Retinal pigment epithelial cell (primary cell): ENCODE measurements around the gene C16orf95.

Experiments used
- DNase-seq: peaks from one replicate; pipeline ENCODE4 v3.0.0-alpha.2; 2010; ENCODE audit warnings: low read depth
- H3K4me3 ChIP-seq: 2 replicates; pipeline ENCODE4 v1.5.1; 2011; ENCODE audit warnings: mild to moderate bottlenecking, low read length, control low read depth, moderate library complexity
- CTCF ChIP-seq: conservative IDR thresholded peaks from 2 replicates; pipeline ENCODE4 v1.5.1; 2011; ENCODE audit warnings: low read depth, low read length, control low read depth, inconsistent platforms

The C16orf95 gene

GRCh38 chr16:87273471-87274030 lies 43.6 kb downstream of the C16orf95 start:
- no peak overlapping the region for H3K4me3 ChIP-seq
- DNase-seq, result no peak
- TF ChIP-seq CTCF, result no peak

GRCh38 chr16:87271256-87271655 lies 45.9 kb downstream of the C16orf95 start:
- no peak for DNase-seq
- no peak for TF ChIP-seq CTCF

GRCh38 chr16:87267566-87267965 lies 49.6 kb downstream of the C16orf95 start:
- no peak for DNase-seq
- no peak overlapping the region for H3K4me3 ChIP-seq
- TF ChIP-seq CTCF, result no peak

More at GRCh38 chr16:87271256-87271655, 45.9 kb downstream of the C16orf95 start:
- no peak overlapping the region for H3K4me3 ChIP-seq

GRCh38 chr16:87266846-87267245 lies 50.3 kb downstream of the C16orf95 start:
- DNase-seq, result no peak
- no peak for TF ChIP-seq CTCF
- H3K4me3 ChIP-seq, result no peak overlapping the region

GRCh38 chr16:87265261-87265660 lies 51.9 kb downstream of the C16orf95 start:
- no peak overlapping the region for H3K4me3 ChIP-seq
- no peak for DNase-seq
- no peak for TF ChIP-seq CTCF

- DNase-seq, result no peak
- no peak for TF ChIP-seq CTCF
- no peak overlapping the region for H3K4me3 ChIP-seq
Measured at GRCh38 chr16:87264634-87265033, 52.6 kb downstream of the C16orf95 start.

GRCh38 chr16:87263418-87264052 lies 53.7 kb downstream of the C16orf95 start:
- H3K4me3 ChIP-seq, result no peak overlapping the region
- no peak for DNase-seq
- no peak for TF ChIP-seq CTCF
